ENCODE results near the gene MORF4L1. TPM values are rescaled to one million over a fixed set of nuclear protein-coding genes. Genes with fewer than 3 reads are reported as not detected.
A peak's percentile ranks its signal among the peaks of the same experiment; 100 is the strongest.
"Not testable (repeated sequence)": the region's sequence is repeated elsewhere in the genome, so short reads cannot be mapped to it uniquely, and the experiment has no call there.

MORF4L1 gene
- total RNA-seq, 6 experiments from 2014 or later: 86.9 to 126 (median 115) TPM

- peak overlapping the region; percentile 81 to 99 (median 87) for H3K4me3 ChIP-seq
- H3K27me3 ChIP-seq: no peaks in the 10 kb centered on the region
- H3K4me1 ChIP-seq: peaks cover 0 to 30% (median 10%) of the 10 kb centered on the region in 4 donors
- H3K36me3 ChIP-seq: no peaks in the 10 kb centered on the region
- 0% methylated on average over 38 of the region's 38 CpGs for WGBS (ENCODE audit: insufficient coverage, low coverage, low lambda C conversion rate, missing lambda C conversion rate)
- intact Hi-C loops (cut with DNase I): no loop called here
- DNase-seq (peak in 2 of 3 donors; percentile 45 to 75), ATAC-seq (peak; percentile 18 to 33 (median 28))
- H3K27ac ChIP-seq: peak overlapping the region; percentile 100
- H3K9me3 ChIP-seq: no peaks in the 10 kb centered on the region
- TF ChIP-seq POLR2A (IDR thresholded peaks at IDR 0.05): no peak
- TF ChIP-seq, protein P1, sequence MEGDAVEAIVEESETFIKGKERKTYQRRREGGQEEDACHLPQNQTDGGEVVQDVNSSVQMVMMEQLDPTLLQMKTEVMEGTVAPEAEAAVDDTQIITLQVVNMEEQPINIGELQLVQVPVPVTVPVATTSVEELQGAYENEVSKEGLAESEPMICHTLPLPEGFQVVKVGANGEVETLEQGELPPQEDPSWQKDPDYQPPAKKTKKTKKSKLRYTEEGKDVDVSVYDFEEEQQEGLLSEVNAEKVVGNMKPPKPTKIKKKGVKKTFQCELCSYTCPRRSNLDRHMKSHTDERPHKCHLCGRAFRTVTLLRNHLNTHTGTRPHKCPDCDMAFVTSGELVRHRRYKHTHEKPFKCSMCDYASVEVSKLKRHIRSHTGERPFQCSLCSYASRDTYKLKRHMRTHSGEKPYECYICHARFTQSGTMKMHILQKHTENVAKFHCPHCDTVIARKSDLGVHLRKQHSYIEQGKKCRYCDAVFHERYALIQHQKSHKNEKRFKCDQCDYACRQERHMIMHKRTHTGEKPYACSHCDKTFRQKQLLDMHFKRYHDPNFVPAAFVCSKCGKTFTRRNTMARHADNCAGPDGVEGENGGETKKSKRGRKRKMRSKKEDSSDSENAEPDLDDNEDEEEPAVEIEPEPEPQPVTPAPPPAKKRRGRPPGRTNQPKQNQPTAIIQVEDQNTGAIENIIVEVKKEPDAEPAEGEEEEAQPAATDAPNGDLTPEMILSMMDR (IDR thresholded peaks at IDR 0.05): no peak
These were observed 1.4 kb downstream of the MORF4L1 start for GRCh38 chr15:78873793-78874765.

DNA sequence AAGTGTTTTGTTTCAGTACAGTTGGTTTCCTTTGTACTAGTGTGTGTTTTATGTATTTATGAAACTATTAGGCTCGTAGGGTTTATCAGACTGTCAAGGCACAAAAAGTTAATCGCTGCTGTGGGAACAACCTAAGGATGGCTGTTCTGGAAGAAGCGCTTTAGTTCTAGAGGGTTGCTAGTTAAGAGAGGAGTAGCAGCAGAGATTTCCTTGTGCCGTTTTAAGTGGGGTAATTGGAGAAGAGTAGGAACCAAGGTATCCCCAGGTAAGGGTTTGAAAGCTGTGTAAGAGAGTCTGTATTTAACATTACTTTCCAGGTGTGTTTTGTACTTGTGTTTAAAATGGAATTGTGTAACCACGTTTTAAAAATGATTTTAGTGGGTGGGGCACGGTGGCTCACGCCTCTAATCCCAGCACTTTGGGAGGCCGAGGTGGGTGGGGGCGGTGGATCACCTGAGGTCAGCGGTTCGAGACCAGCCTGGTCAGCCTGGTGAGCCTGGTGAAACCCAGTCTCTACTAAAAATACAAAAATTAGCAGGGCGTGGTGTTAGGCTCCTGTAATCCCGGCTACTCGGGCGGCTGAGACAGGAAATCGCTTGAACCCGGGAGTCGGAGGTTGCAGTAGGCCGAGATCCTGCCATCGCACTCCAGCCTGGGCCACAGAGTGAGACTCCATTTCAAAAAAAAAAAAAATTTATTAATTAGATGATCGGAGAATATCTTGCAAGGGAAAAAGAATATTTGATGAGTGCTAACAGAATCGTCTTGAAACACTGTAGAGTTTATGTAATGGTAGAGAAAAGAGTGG is 2.6 kb downstream of the MORF4L1 start:
- WGBS (ENCODE audit: insufficient coverage, low coverage, low lambda C conversion rate, missing lambda C conversion rate): 46% methylated on average over 14 of the region's 22 CpGs
- Histone ChIP-seq H3K4me1 (peaks cover 0 to 42% (median 18%) of the 10 kb centered on the region in 4 donors), H3K9me3 (no peaks in the 10 kb centered on the region), H3K36me3 (peaks cover 0 to 4% (median 0%) of the 10 kb centered on the region in 4 donors), H3K4me3 (peak overlapping the region in 2 of 3 donors; percentile 81 to 87), H3K27ac (peak overlapping the region; percentile 100), H3K27me3 (no peaks in the 10 kb centered on the region)
- DNase-seq (no peak), ATAC-seq (no peak)
- intact Hi-C loops (cut with DNase I): no loop called here
- TF ChIP-seq, protein P1 (IDR thresholded peaks at IDR 0.05): no peak

DNA sequence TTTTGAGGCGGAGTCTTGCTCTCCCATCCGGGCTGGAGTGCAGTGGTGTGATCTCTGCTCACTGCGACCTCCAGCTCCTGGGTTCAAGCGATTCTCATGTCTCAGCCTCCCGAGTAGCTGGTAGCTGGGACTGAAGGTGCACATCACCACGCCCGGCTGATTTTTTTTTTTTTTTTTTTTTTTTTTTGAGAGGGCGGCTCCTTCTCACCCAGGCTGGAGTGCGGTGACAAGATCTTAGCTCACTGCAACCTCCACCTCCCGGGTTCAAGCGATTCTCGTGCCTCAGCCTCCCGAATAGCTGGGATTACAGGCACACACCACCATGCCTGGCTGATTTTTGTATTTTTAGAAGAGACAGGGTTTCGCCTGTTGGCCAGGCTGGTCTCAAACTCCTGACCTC is 4.3 kb downstream of the MORF4L1 start:
- peaks cover 0 to 59% (median 24%) of the 10 kb centered on the region in 4 donors for H3K4me1 ChIP-seq
- intact Hi-C loops (cut with DNase I); H3K36me3 ChIP-seq; H3K9me3 ChIP-seq; ATAC-seq; DNase-seq; H3K27ac ChIP-seq; H3K27me3 ChIP-seq; H3K4me3 ChIP-seq: not testable (repeated sequence)
- 75% methylated on average over 5 of the region's 14 CpGs for WGBS (ENCODE audit: insufficient coverage, low coverage, low lambda C conversion rate, missing lambda C conversion rate)

DNA sequence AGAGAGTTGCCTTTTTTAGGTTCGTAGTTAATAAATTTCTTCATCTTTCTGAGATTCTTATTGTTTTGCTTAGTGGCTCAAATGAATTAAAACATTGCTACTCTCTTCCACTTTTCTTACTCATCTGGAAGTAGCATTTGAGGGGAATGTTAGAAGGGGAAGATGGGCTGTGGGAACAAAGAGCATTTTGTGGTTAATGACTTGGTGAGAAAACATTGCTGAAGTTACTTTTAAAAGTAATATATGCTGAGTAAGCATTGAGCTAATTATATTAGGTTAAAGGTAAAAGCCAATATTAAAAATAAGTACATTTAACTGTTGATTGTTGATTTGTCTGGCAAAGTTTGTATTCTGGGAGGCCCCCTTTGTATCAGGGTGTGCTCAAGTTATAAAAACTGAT is 5.7 kb downstream of the MORF4L1 start:
- no peaks in the 10 kb centered on the region for H3K27me3 ChIP-seq
- no peaks in the 10 kb centered on the region for H3K9me3 ChIP-seq
- ATAC-seq (no peak), DNase-seq (no peak)
- no peak overlapping the region for H3K4me3 ChIP-seq
- H3K27ac ChIP-seq: peak overlapping the region in 1 of 3 donors; percentile 72
- H3K36me3 ChIP-seq: peaks cover 0 to 10% (median 3%) of the 10 kb centered on the region in 4 donors
- H3K4me1 ChIP-seq: peaks cover 0 to 63% (median 28%) of the 10 kb centered on the region in 4 donors
- 35% methylated on average over 1 of the region's 1 CpG for WGBS (ENCODE audit: insufficient coverage, low coverage, low lambda C conversion rate, missing lambda C conversion rate)
- intact Hi-C loops (cut with DNase I): no loop called here
- TF ChIP-seq POLR2A (IDR thresholded peaks at IDR 0.05): no peak
- TF ChIP-seq, protein P1 (IDR thresholded peaks at IDR 0.05): no peak
